ENCODE measurements around the gene C3orf20. TPM values are rescaled to one million over a fixed set of nuclear protein-coding genes. Genes with fewer than 3 reads are reported as not detected.

The C3orf20 gene
- polyA plus RNA-seq, 1 donor from 2014 or later: not detected

- Histone ChIP-seq H3K9ac (ENCODE audit: low read length) (no peak overlapping the region), H2AFZ (ENCODE audit: low read depth, low read length) (no peak overlapping the region), H3K9me3 (ENCODE audit: low read length) (no peaks in the 10 kb centered on the region), H3K27ac (ENCODE audit: low read length) (no peak overlapping the region), H4K20me1 (ENCODE audit: insufficient read depth) (no peaks in the 10 kb centered on the region), H3K4me3 (ENCODE audit: low read length) (no peak overlapping the region), H3K9me2 (ENCODE audit: insufficient read depth, low read length) (no peaks in the 10 kb centered on the region), H3F3A (ENCODE audit: insufficient read depth, low read length, poor library complexity, severe bottlenecking) (no peaks in the 10 kb centered on the region), H3K4me2 (ENCODE audit: low read length) (no peak overlapping the region), H3K36me3 (ENCODE audit: insufficient read depth, low read length) (no peaks in the 10 kb centered on the region), H3K27me3 (ENCODE audit: insufficient read depth, low read depth, low read length) (no peaks in the 10 kb centered on the region), H3K79me2 (replicated peaks; ENCODE audit: insufficient read depth, low read length) (no peaks in the 10 kb centered on the region)
- TF ChIP-seq, protein P1, sequence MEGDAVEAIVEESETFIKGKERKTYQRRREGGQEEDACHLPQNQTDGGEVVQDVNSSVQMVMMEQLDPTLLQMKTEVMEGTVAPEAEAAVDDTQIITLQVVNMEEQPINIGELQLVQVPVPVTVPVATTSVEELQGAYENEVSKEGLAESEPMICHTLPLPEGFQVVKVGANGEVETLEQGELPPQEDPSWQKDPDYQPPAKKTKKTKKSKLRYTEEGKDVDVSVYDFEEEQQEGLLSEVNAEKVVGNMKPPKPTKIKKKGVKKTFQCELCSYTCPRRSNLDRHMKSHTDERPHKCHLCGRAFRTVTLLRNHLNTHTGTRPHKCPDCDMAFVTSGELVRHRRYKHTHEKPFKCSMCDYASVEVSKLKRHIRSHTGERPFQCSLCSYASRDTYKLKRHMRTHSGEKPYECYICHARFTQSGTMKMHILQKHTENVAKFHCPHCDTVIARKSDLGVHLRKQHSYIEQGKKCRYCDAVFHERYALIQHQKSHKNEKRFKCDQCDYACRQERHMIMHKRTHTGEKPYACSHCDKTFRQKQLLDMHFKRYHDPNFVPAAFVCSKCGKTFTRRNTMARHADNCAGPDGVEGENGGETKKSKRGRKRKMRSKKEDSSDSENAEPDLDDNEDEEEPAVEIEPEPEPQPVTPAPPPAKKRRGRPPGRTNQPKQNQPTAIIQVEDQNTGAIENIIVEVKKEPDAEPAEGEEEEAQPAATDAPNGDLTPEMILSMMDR (IDR thresholded peaks at IDR 0.05; ENCODE audit: poor library complexity, severe bottlenecking): no peak
- TF ChIP-seq SMC3 (conservative IDR thresholded peaks at IDR 0.05; ENCODE audit: poor library complexity) (no peak), TAF1 (IDR thresholded peaks at IDR 0.05; ENCODE audit: low read depth) (no peak), POLR2AphosphoS5 (IDR thresholded peaks at IDR 0.05) (no peak), EZH2 (IDR thresholded peaks at IDR 0.05; ENCODE audit: borderline replicate concordance, insufficient read depth, low read length, poor library complexity, severe bottlenecking) (no peak), RAD21 (conservative IDR thresholded peaks at IDR 0.05) (no peak), MXI1 (conservative IDR thresholded peaks at IDR 0.05; ENCODE audit: poor library complexity, severe bottlenecking) (no peak), EP300 (conservative IDR thresholded peaks at IDR 0.05; ENCODE audit: poor library complexity, severe bottlenecking) (no peak)
- TF ChIP-seq, protein P2, sequence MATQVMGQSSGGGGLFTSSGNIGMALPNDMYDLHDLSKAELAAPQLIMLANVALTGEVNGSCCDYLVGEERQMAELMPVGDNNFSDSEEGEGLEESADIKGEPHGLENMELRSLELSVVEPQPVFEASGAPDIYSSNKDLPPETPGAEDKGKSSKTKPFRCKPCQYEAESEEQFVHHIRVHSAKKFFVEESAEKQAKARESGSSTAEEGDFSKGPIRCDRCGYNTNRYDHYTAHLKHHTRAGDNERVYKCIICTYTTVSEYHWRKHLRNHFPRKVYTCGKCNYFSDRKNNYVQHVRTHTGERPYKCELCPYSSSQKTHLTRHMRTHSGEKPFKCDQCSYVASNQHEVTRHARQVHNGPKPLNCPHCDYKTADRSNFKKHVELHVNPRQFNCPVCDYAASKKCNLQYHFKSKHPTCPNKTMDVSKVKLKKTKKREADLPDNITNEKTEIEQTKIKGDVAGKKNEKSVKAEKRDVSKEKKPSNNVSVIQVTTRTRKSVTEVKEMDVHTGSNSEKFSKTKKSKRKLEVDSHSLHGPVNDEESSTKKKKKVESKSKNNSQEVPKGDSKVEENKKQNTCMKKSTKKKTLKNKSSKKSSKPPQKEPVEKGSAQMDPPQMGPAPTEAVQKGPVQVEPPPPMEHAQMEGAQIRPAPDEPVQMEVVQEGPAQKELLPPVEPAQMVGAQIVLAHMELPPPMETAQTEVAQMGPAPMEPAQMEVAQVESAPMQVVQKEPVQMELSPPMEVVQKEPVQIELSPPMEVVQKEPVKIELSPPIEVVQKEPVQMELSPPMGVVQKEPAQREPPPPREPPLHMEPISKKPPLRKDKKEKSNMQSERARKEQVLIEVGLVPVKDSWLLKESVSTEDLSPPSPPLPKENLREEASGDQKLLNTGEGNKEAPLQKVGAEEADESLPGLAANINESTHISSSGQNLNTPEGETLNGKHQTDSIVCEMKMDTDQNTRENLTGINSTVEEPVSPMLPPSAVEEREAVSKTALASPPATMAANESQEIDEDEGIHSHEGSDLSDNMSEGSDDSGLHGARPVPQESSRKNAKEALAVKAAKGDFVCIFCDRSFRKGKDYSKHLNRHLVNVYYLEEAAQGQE (IDR thresholded peaks at IDR 0.05; ENCODE audit: borderline replicate concordance): no peak
Measured at GRCh38 chr3:14725013-14725412, 50.1 kb downstream of the C3orf20 start.

GRCh38 chr3:14725564-14726440, 50.9 kb downstream of the C3orf20 start:
- H3K36me3 ChIP-seq (ENCODE audit: insufficient read depth, low read length): no peaks in the 10 kb centered on the region
- H3K4me2 ChIP-seq (ENCODE audit: low read length): no peak overlapping the region
- no peaks in the 10 kb centered on the region for H3K9me3 ChIP-seq (ENCODE audit: low read length)
- no peaks in the 10 kb centered on the region for H4K20me1 ChIP-seq (ENCODE audit: insufficient read depth)
- H3K27me3 ChIP-seq (ENCODE audit: insufficient read depth, low read depth, low read length): no peaks in the 10 kb centered on the region
- H3K9ac ChIP-seq (ENCODE audit: low read length): no peak overlapping the region
- no peaks in the 10 kb centered on the region for H3K9me2 ChIP-seq (ENCODE audit: insufficient read depth, low read length)
- no peak overlapping the region for H3K4me3 ChIP-seq (ENCODE audit: low read length)
- TF ChIP-seq RAD21 (conservative IDR thresholded peaks at IDR 0.05) (no peak), EP300 (conservative IDR thresholded peaks at IDR 0.05; ENCODE audit: poor library complexity, severe bottlenecking) (no peak), POLR2AphosphoS5 (IDR thresholded peaks at IDR 0.05) (no peak), SMC3 (conservative IDR thresholded peaks at IDR 0.05; ENCODE audit: poor library complexity) (no peak), MXI1 (conservative IDR thresholded peaks at IDR 0.05; ENCODE audit: poor library complexity, severe bottlenecking) (no peak), TAF1 (IDR thresholded peaks at IDR 0.05; ENCODE audit: low read depth) (no peak)
- TF ChIP-seq, protein P1 (IDR thresholded peaks at IDR 0.05; ENCODE audit: poor library complexity, severe bottlenecking): no peak
- no peak overlapping the region for H2AFZ ChIP-seq (ENCODE audit: low read depth, low read length)
- no peak overlapping the region for H3K27ac ChIP-seq (ENCODE audit: low read length)
- H3K79me2 ChIP-seq (replicated peaks; ENCODE audit: insufficient read depth, low read length): no peaks in the 10 kb centered on the region
- no peaks in the 10 kb centered on the region for H3F3A ChIP-seq (ENCODE audit: insufficient read depth, low read length, poor library complexity, severe bottlenecking)

Measured in neural cell (in vitro differentiated cells).